Duodenal mucosa (tissue), 2 donors: ENCODE data around the gene MAOB.
"Not testable (repeated sequence)": the region's sequence is repeated elsewhere in the genome, so short reads cannot be mapped to it uniquely, and the experiment has no call there.

Experiments used
- H3K27ac ChIP-seq: one replicate; pipeline ENCODE4 v1.7.0; 2013; ENCODE audit warnings: low read depth, low read length
- H3K27me3 ChIP-seq, 2 donors: one replicate each; pipeline ENCODE4 v1.7.0; 2013; ENCODE audit warnings: low read length in 2 of 2, control low read depth in 1 of 2; ENCODE audit not compliant: insufficient read depth in 2 of 2, control insufficient read depth in 1 of 2
- H3K36me3 ChIP-seq, 2 donors: one replicate each; pipeline ENCODE4 v1.7.0; 2013; ENCODE audit warnings: low read length in 2 of 2, control low read depth in 1 of 2; ENCODE audit not compliant: insufficient read depth in 2 of 2, control insufficient read depth in 1 of 2
- H3K4me1 ChIP-seq, 2 donors: one replicate each; pipeline ENCODE4 v1.7.0; 2013; ENCODE audit warnings: low read length in 2 of 2, control low read depth in 1 of 2; ENCODE audit not compliant: insufficient read depth in 2 of 2, control insufficient read depth in 1 of 2
- H3K4me3 ChIP-seq, 2 donors: one replicate each; pipeline ENCODE4 v1.7.0; 2013; ENCODE audit warnings: low read length in 2 of 2, low read depth in 1 of 2
- H3K9ac ChIP-seq, 2 donors: one replicate each; pipeline ENCODE4 v1.7.0; 2013; ENCODE audit warnings: low read length in 2 of 2, low read depth in 1 of 2
- H3K9me3 ChIP-seq, 2 donors: one replicate each; pipeline ENCODE4 v1.7.0; 2013; ENCODE audit warnings: low read length in 2 of 2, control low read depth in 1 of 2; ENCODE audit not compliant: control insufficient read depth in 1 of 2

The MAOB gene

DNA sequence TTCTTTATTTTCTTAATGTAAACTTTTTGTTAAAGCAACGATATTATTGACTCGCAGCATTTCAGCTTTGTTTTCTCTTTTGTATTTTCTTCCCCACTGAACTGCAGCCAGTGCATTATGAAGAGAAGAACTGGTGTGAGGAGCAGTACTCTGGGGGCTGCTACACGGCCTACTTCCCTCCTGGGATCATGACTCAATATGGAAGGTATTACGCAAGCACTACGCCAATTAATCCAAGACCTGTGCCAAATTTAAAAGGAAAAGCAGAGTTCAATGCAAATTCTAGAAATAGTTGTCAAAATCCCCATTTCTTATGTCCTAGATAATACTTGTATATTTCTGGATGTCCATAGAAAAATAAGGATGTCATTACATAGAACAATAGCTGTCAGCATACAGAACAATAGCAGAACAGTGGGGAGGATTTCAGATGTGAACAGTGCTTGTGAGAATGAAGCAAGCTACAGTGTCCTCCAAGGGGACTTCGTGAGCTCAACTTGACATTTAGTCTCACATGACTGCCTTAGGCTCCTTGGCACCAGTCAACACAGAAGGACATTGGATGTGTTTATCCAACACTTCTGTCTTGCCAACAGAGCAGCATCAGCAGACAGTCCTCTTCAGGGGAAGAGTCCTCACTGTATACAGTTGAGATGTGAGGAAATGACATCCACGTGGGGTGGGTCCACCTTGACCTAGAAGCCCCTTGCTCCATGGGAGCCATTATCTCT, 140.2 kb downstream of the MAOB start:
- Histone ChIP-seq H3K27ac (no peak overlapping the region), H3K4me1 (peaks cover 27 to 39% of the 10 kb centered on the region in 2 donors), H3K9ac (no peak overlapping the region), H3K36me3 (peaks cover 30 to 44% of the 10 kb centered on the region in 2 donors), H3K27me3 (no peaks in the 10 kb centered on the region), H3K9me3 (no peaks in the 10 kb centered on the region), H3K4me3 (no peak overlapping the region)

DNA sequence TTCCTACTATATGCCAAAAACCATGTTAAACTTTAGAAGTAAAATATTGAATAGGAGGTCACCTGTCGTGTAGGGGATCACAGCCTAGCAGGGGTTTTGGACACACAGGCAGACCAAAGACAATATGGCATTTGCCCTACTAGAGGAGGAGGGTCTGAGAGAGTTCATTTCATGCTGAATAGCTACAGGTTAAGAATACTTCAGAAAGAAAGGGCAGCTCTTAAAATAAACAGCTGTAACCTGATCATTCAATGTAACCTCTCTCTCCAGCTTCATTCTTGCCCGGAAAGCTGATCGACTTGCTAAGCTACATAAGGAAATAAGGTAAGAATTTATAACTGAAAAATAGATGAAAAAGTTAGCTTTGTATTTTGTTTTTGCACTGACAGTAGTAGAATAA, 146.3 kb downstream of the MAOB start:
- Histone ChIP-seq H3K36me3 (peaks cover 23 to 43% of the 10 kb centered on the region in 2 donors), H3K9me3 (no peaks in the 10 kb centered on the region), H3K9ac (no peak overlapping the region), H3K27me3 (no peaks in the 10 kb centered on the region), H3K4me3 (no peak overlapping the region), H3K27ac (no peak overlapping the region), H3K4me1 (no peaks in the 10 kb centered on the region)

DNA sequence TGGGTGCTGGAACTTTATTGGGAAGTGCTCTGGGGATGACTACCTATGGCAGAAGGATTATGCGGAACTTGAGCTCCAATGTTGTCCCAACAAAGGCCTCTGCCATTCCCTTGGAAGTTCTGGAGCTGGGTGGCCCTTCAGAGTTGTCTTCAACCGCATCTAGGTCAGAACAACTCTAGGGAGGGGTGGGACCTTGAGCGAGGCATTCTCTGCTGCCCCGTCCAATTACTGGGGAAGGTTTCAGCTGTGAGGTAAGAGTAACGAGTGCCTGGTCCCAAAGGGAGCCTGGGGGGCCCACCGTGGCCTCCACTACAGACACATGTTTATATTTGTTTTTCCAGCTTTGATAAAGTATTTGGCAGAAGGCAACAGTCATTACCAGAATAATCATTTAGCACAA, 146.7 kb downstream of the MAOB start:
- Histone ChIP-seq H3K4me1 (no peaks in the 10 kb centered on the region), H3K4me3 (no peak overlapping the region), H3K9ac (no peak overlapping the region), H3K27ac (no peak overlapping the region), H3K27me3 (no peaks in the 10 kb centered on the region), H3K9me3 (no peaks in the 10 kb centered on the region), H3K36me3 (peaks cover 23 to 44% of the 10 kb centered on the region in 2 donors)

DNA sequence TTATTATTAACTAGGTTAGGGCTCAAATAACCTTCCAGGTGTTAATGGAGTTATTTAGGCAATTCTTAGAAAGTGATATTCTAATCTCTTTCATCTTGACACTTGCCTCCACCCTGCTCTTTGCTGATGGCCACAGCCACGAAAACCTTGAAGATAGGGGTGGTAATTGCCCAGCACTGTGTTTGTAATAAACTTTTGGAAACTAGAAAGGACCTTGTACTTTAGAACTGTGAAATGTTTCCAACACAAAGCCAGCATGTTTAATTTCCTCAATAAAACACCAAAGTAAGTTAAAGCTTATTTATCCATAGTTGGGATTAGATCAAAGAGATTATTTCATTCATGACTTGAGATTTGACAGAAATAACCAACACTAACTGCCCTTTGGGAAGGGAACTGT, 147.8 kb downstream of the MAOB start:
- Histone ChIP-seq H3K4me1 (no peaks in the 10 kb centered on the region), H3K27ac (no peak overlapping the region), H3K9ac (no peak overlapping the region), H3K27me3 (no peaks in the 10 kb centered on the region), H3K36me3 (peaks cover 23 to 44% of the 10 kb centered on the region in 2 donors), H3K4me3 (no peak overlapping the region), H3K9me3 (no peaks in the 10 kb centered on the region)

DNA sequence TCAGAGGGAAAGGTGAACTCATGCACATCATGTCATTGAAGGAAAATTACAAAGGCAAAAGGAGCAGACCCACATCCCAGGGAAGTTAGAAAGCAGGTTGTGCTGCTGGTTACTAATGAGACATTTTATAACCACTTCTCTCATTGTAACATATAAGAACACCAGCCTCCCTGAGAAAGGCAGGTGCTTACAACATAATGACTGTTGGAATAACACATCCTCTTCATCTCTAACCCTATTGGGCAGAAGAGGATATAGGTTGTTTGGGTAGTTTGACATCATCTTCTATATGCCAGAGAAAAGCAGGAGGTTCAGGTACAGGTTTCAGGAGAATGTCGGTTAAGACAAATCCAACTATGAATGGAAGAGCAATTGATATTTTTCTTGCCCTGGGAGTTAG, 148.6 kb downstream of the MAOB start:
- peaks cover 19 to 44% of the 10 kb centered on the region in 2 donors for H3K36me3 ChIP-seq
- H3K4me1 ChIP-seq = no peaks in the 10 kb centered on the region
- H3K9ac ChIP-seq = no peak overlapping the region
- H3K27me3 ChIP-seq = no peaks in the 10 kb centered on the region
- H3K4me3 ChIP-seq = no peak overlapping the region
- H3K27ac ChIP-seq = no peak overlapping the region
- no peaks in the 10 kb centered on the region for H3K9me3 ChIP-seq

DNA sequence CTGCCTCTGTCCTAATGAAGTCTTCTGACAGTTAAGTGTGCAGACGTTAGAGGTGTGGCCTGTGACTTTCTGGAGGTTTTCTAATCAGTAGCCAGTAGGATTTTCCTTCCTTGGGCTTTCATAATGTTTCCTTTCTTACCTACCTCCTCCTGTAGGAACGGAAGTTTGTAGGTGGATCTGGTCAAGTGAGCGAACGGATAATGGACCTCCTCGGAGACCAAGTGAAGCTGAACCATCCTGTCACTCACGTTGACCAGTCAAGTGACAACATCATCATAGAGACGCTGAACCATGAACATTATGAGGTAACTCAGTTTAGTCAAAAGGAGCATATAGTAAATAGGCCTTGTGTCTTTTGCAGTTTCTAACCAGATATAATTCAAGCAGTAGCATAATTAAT, 151.2 kb downstream of the MAOB start:
- Histone ChIP-seq H3K27me3 (no peaks in the 10 kb centered on the region), H3K4me1 (no peaks in the 10 kb centered on the region), H3K27ac (no peak overlapping the region), H3K4me3 (no peak overlapping the region), H3K9ac (no peak overlapping the region), H3K36me3 (peaks cover 9 to 38% of the 10 kb centered on the region in 2 donors), H3K9me3 (no peaks in the 10 kb centered on the region)

DNA sequence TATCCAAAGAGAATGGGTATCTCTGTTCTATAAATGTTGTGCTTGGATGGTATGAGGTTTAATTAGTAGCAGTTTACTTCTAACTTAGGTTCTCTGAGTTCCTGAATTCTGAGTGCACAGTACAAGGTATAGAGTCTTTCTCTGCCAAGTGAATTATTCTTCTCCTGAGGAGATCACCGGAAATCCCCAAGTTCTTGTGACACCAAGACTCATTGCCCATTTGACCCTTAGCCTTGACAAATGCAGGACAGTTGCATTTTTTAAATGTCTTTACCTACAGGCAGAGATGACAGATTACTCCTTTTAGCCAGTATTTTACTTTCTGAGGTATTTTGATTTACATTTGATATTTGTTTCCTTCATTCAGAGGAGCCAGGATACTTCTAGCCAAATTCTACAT, 153.3 kb downstream of the MAOB start:
- no peak overlapping the region for H3K4me3 ChIP-seq
- H3K36me3 ChIP-seq = peaks cover 9 to 31% of the 10 kb centered on the region in 2 donors
- no peak overlapping the region for H3K27ac ChIP-seq
- no peaks in the 10 kb centered on the region for H3K4me1 ChIP-seq
- no peak overlapping the region for H3K9ac ChIP-seq
- no peaks in the 10 kb centered on the region for H3K27me3 ChIP-seq
- no peaks in the 10 kb centered on the region for H3K9me3 ChIP-seq

DNA sequence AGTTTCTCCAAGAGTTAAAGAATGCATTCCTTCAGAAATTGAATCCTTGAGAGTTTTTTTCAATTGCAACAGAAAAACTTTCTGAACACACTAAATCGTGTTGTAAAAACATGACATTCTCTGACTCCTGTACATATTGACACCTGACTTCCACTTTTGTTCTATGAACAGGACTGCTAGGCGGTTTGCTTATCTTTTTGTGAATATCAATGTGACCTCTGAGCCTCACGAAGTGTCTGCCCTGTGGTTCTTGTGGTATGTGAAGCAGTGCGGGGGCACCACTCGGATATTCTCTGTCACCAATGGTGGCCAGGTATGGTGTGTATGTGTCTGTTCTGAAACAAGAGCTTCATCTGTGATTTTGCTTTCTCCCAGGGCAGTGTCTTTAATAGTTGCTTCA, 154.2 kb downstream of the MAOB start:
- Histone ChIP-seq H3K9ac (no peak overlapping the region), H3K9me3 (no peaks in the 10 kb centered on the region), H3K36me3 (peaks cover 9 to 24% of the 10 kb centered on the region in 2 donors), H3K27ac (no peak overlapping the region), H3K4me3 (no peak overlapping the region), H3K27me3 (no peaks in the 10 kb centered on the region), H3K4me1 (no peaks in the 10 kb centered on the region)

DNA sequence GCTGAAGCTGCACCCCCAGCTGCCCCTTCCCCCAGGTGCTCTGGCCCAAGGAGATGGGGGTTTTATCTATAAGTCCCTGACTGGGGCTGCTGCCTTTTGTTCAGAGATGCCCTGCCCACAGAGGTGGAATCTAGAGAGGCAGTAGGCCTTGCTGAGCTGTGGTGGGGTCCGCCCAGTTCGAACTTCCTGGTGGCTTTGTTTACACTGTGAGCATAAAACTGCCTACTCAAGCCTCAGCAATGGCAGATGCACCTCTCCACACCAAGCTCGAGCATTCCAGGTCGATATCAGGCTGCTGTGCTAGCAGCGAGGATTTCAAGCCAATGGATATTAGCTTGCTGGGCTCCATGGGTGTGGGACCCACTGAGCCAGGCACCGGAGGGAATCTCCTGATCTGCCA, 155.0 kb downstream of the MAOB start:
- H3K4me3 ChIP-seq, H3K27me3 ChIP-seq, H3K4me1 ChIP-seq, H3K9ac ChIP-seq, H3K27ac ChIP-seq, H3K9me3 ChIP-seq: not testable (repeated sequence)
- H3K36me3 ChIP-seq = peaks cover 9 to 20% of the 10 kb centered on the region in 2 donors

DNA sequence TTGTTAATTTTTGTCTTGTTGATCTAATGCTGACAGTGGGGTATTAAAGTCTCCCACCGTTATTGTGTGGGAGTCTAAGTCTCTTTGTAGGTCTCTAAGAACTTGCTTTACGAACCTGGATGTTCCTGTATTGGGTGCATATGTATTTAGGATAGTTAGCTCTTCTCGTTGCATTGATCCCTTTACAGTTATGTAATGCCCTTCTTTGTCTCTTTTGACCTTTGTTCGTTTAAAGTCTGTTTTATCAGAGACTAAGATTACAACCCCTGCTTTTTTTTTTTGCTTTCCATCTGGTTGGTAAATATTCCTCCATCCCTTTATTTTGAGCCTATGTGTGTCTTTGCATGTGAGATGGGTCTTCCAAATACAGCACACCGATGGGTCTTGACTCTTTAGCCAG, 157.0 kb downstream of the MAOB start:
- peaks cover 0 to 17% of the 10 kb centered on the region in 2 donors for H3K36me3 ChIP-seq
- H3K9me3 ChIP-seq, H3K4me3 ChIP-seq, H3K27me3 ChIP-seq, H3K27ac ChIP-seq, H3K9ac ChIP-seq, H3K4me1 ChIP-seq: not testable (repeated sequence)
